ENCODE measurements around the gene KRTAP9-7. TPM values are rescaled to one million over a fixed set of nuclear protein-coding genes. Genes with fewer than 3 reads are reported as not detected.

KRTAP9-7 gene
- total RNA-seq, 2 experiments from 2014 or later, result not detected

GRCh38 chr17:41315814-41316445 is 40.4 kb downstream of the KRTAP9-7 start:
- POLR2A ChIA-PET, result no interaction called here
- CTCF ChIA-PET, result no interaction called here

GRCh38 chr17:41318231-41318630 is 42.7 kb downstream of the KRTAP9-7 start:
- POLR2A ChIA-PET, result no interaction called here
- CTCF ChIA-PET, result no interaction called here

- POLR2A ChIA-PET, result no interaction called here
Measured at GRCh38 chr17:41322094-41322902, 46.8 kb downstream of the KRTAP9-7 start.

GRCh38 chr17:41322903-41323895 is 47.7 kb downstream of the KRTAP9-7 start:
- ChIA-PET CTCF (interaction anchor here (0.7 to 1.6 kb wide), 8 partner anchors 15 to 519 kb away, joined by 3 to 6 read pairs (median 4); no protein-coding TSS in a partner anchor), POLR2A (no interaction called here)

More at GRCh38 chr17:41322094-41322902, 46.8 kb downstream of the KRTAP9-7 start:
- CTCF ChIA-PET, result interaction anchor here (0.7 to 1.6 kb wide), 10 partner anchors 14 to 518 kb away, joined by 3 to 6 read pairs (median 4); no protein-coding TSS in a partner anchor

GRCh38 chr17:41324180-41325075 is 48.9 kb downstream of the KRTAP9-7 start:
- ChIA-PET POLR2A (no interaction called here), CTCF (no interaction called here)

- CTCF ChIA-PET, result no interaction called here
- POLR2A ChIA-PET, result no interaction called here
Measured at GRCh38 chr17:41325126-41325525, 49.6 kb downstream of the KRTAP9-7 start.

- POLR2A ChIA-PET, result no interaction called here
- CTCF ChIA-PET, result no interaction called here
Measured at GRCh38 chr17:41325611-41326010, 50.1 kb downstream of the KRTAP9-7 start.

Other genes starting within 250 kb of the KRTAP9-7 start
- gene KRTAP1-5, start 248.5 kb upstream of the KRTAP9-7 start, total RNA-seq, result not detected
- gene KRTAP1-4, start 245.5 kb upstream of the KRTAP9-7 start, total RNA-seq, result not detected
- not detected for gene KRTAP1-3, start 240.8 kb upstream of the KRTAP9-7 start, total RNA-seq
- not detected for gene KRTAP1-1, start 234.2 kb upstream of the KRTAP9-7 start, total RNA-seq
- not detected for gene KRTAP2-1, start 228.4 kb upstream of the KRTAP9-7 start, total RNA-seq
- gene KRTAP2-2, start 220.5 kb upstream of the KRTAP9-7 start, total RNA-seq, result not detected
- gene KRTAP2-3, start 215.6 kb upstream of the KRTAP9-7 start, total RNA-seq, result not detected
- gene KRTAP2-4, start 209.8 kb upstream of the KRTAP9-7 start, total RNA-seq, result not detected
- gene KRTAP4-7, start 191.5 kb upstream of the KRTAP9-7 start, total RNA-seq, result not detected
- not detected for gene KRTAP4-8, start 177.6 kb upstream of the KRTAP9-7 start, total RNA-seq
- gene KRTAP4-16, start 173.5 kb upstream of the KRTAP9-7 start, total RNA-seq, result not detected
- not detected for gene KRTAP4-9, start 170.3 kb upstream of the KRTAP9-7 start, total RNA-seq
- not detected for gene KRTAP4-11, start 157.3 kb upstream of the KRTAP9-7 start, total RNA-seq
- not detected for gene KRTAP4-12, start 151.5 kb upstream of the KRTAP9-7 start, total RNA-seq
- gene KRTAP4-6, start 135.2 kb upstream of the KRTAP9-7 start, total RNA-seq, result not detected
- gene KRTAP4-5, start 125.9 kb upstream of the KRTAP9-7 start, total RNA-seq, result not detected
- not detected for gene KRTAP4-4, start 115.0 kb upstream of the KRTAP9-7 start, total RNA-seq
- not detected for gene KRTAP4-3, start 107.5 kb upstream of the KRTAP9-7 start, total RNA-seq
- not detected for gene KRTAP4-2, start 97.5 kb upstream of the KRTAP9-7 start, total RNA-seq
- not detected for gene KRTAP4-1, start 90.8 kb upstream of the KRTAP9-7 start, total RNA-seq
- gene KRTAP9-1, start 85.8 kb upstream of the KRTAP9-7 start, total RNA-seq, result not detected
- not detected for gene KRTAP9-2, start 49.0 kb upstream of the KRTAP9-7 start, total RNA-seq
- not detected for gene KRTAP9-3, start 43.2 kb upstream of the KRTAP9-7 start, total RNA-seq
- gene KRTAP9-8, start 37.7 kb upstream of the KRTAP9-7 start, total RNA-seq, result not detected
- gene KRTAP9-4, start 26.0 kb upstream of the KRTAP9-7 start, total RNA-seq, result not detected
- gene KRTAP9-9, start 20.3 kb upstream of the KRTAP9-7 start, total RNA-seq, result not detected
- not detected for gene KRTAP9-6, start 10.3 kb upstream of the KRTAP9-7 start, total RNA-seq
- gene KRTAP29-1, start 27.2 kb downstream of the KRTAP9-7 start, total RNA-seq, result not detected
- not detected for gene KRTAP16-1, start 33.6 kb downstream of the KRTAP9-7 start, total RNA-seq
- gene KRTAP17-1, start 40.0 kb downstream of the KRTAP9-7 start, total RNA-seq, result not detected
- gene KRT33A, start 75.1 kb downstream of the KRTAP9-7 start, total RNA-seq, result not detected
- gene KRT33B, start 94.1 kb downstream of the KRTAP9-7 start, total RNA-seq, result not detected
- gene KRT34, start 106.6 kb downstream of the KRTAP9-7 start, total RNA-seq, result not detected
- gene KRT31, start 121.9 kb downstream of the KRTAP9-7 start, total RNA-seq, result not detected
- gene KRT37, start 148.9 kb downstream of the KRTAP9-7 start, total RNA-seq, result not detected
- gene KRT38, start 165.3 kb downstream of the KRTAP9-7 start, total RNA-seq, result not detected
- gene KRT32, start 191.7 kb downstream of the KRTAP9-7 start, total RNA-seq, result not detected
- not detected for gene KRT35, start 205.5 kb downstream of the KRTAP9-7 start, total RNA-seq
- not detected for gene KRT36, start 214.2 kb downstream of the KRTAP9-7 start, total RNA-seq
- not detected for gene KRT13, start 229.9 kb downstream of the KRTAP9-7 start, total RNA-seq
- not detected for gene KRT15, start 243.2 kb downstream of the KRTAP9-7 start, total RNA-seq